IMR-90 (cell line): ENCODE results near the gene EIF2B5. TPM values are rescaled to one million over a fixed set of nuclear protein-coding genes. Genes with fewer than 3 reads are reported as not detected.

Experiments used
- ATAC-seq: fragments of 200-7000 bp; cut with Tn5 transposase; 2 replicates; pipeline ENCODE4 v1.9.1; 2020; ENCODE audit warnings: low read depth, mild to moderate bottlenecking, moderate library complexity
- BruUV-seq: library from RNA; stranded (reverse); fragments of 400-500 nt; replicated peaks from 2 replicates; lab custom pipeline; 2021; lab: Mats Ljungman, UMichigan
- CTCF ChIA-PET: fragments of 300-600 bp; formaldehyde crosslinking; extraction: SDS; loops from one replicate; lab custom pipeline; 2021; ENCODE audit warnings: antibody characterized with exemption; lab: Yijun Ruan, JAX
- POLR2A ChIA-PET: fragments of 300-600 bp; sonication (Branson Sonifier 250); formaldehyde crosslinking; loops from one replicate; lab custom pipeline; 2022; ENCODE audit warnings: antibody characterized with exemption; ENCODE audit not compliant: unreplicated experiment; lab: Charles Lee
- DNase-seq: peaks from one replicate; pipeline ENCODE4 v3.0.0; 2013
- H2AFZ ChIP-seq: replicated peaks from 2 replicates; pipeline ENCODE3; 2013; ENCODE audit warnings: low read length, mild to moderate bottlenecking; ENCODE audit not compliant: poor library complexity
- H2AK5ac ChIP-seq: 2 replicates; pipeline ENCODE4 v1.6.1; 2013; ENCODE audit warnings: low read depth, low read length, inconsistent platforms
- H2AK9ac ChIP-seq: replicated peaks from 2 replicates; pipeline ENCODE3; 2013; ENCODE audit warnings: mild to moderate bottlenecking, low read depth, low read length, moderate library complexity; ENCODE audit not compliant: poor library complexity
- H2BK120ac ChIP-seq: 2 replicates; pipeline ENCODE4 v1.6.1; 2013; ENCODE audit warnings: low read depth, low read length, inconsistent platforms
- H2BK15ac ChIP-seq: 3 replicates; pipeline ENCODE4 v1.6.1; 2013; ENCODE audit warnings: low read depth, low read length, inconsistent platforms
- H2BK20ac ChIP-seq: 2 replicates; pipeline ENCODE4 v1.6.1; 2013; ENCODE audit warnings: low read depth, mild to moderate bottlenecking, inconsistent platforms, low read length, moderate library complexity
- H2BK5ac ChIP-seq: 2 replicates; pipeline ENCODE4 v1.6.1; 2013; ENCODE audit warnings: mild to moderate bottlenecking, low read depth, low read length, inconsistent platforms; ENCODE audit not compliant: poor library complexity, severe bottlenecking
- H3K14ac ChIP-seq: replicated peaks from 2 replicates; pipeline ENCODE4 v1.6.1; 2013; ENCODE audit warnings: low read depth, low read length, inconsistent platforms
- H3K18ac ChIP-seq: 2 replicates; pipeline ENCODE4 v1.6.1; 2013; ENCODE audit warnings: low read depth, low read length, control low read depth
- H3K23ac ChIP-seq: 2 replicates; pipeline ENCODE4 v1.6.1; 2013; ENCODE audit warnings: low read depth, low read length, inconsistent platforms
- H3K27ac ChIP-seq: 2 replicates; pipeline ENCODE4 v1.5.1; 2013; ENCODE audit warnings: mild to moderate bottlenecking, control low read depth, low read length; ENCODE audit not compliant: insufficient read depth
- H3K27me3 ChIP-seq: 2 replicates; pipeline ENCODE4 v1.6.1; 2013; ENCODE audit warnings: low read length; ENCODE audit not compliant: control insufficient read depth, insufficient read depth
- H3K36me3 ChIP-seq: 2 replicates; pipeline ENCODE4 v1.6.1; 2013; ENCODE audit warnings: low read length, mixed read lengths; ENCODE audit not compliant: control insufficient read depth, insufficient read depth
- H3K4ac ChIP-seq: 2 replicates; pipeline ENCODE4 v1.6.1; 2013; ENCODE audit warnings: low read depth, low read length, inconsistent platforms
- H3K4me1 ChIP-seq: 2 replicates; pipeline ENCODE4 v1.6.1; 2013; ENCODE audit warnings: low read length, mixed read lengths; ENCODE audit not compliant: control insufficient read depth, insufficient read depth
- H3K4me2 ChIP-seq: 2 replicates; pipeline ENCODE4 v1.6.1; 2013; ENCODE audit warnings: low read depth, mild to moderate bottlenecking, control low read depth, low read length, moderate library complexity
- H3K4me3 ChIP-seq: 2 replicates; pipeline ENCODE4 v1.5.1; 2013; ENCODE audit warnings: low read depth, mild to moderate bottlenecking, control low read depth, low read length, moderate library complexity; ENCODE audit not compliant: insufficient read depth
- H3K56ac ChIP-seq: 2 replicates; pipeline ENCODE4 v1.6.1; 2013; ENCODE audit warnings: low read length, inconsistent platforms; ENCODE audit not compliant: insufficient read depth; ENCODE audit errors: extremely low read depth
- H3K79me1 ChIP-seq, 2 experiments: 2 replicates each; pipeline ENCODE4 v1.6.1; 2013; ENCODE audit warnings: low read length in 2 of 2, inconsistent platforms in 1 of 2, low read depth in 1 of 2
- H3K9ac ChIP-seq: 2 replicates; pipeline ENCODE4 v1.6.1; 2013; ENCODE audit warnings: low read depth, low read length, control low read depth
- H3K9me1 ChIP-seq: 2 replicates; pipeline ENCODE4 v1.6.1; 2013; ENCODE audit warnings: low read length, inconsistent platforms; ENCODE audit not compliant: insufficient read depth
- H3K9me3 ChIP-seq: 2 replicates; pipeline ENCODE4 v1.6.1; 2013; ENCODE audit warnings: low read length; ENCODE audit not compliant: control insufficient read depth, insufficient read depth
- H4K20me1 ChIP-seq: 2 replicates; pipeline ENCODE4 v1.6.1; 2013; ENCODE audit warnings: low read length, inconsistent platforms; ENCODE audit not compliant: insufficient read depth
- H4K5ac ChIP-seq: 2 replicates; pipeline ENCODE4 v1.6.1; 2013; ENCODE audit warnings: mild to moderate bottlenecking, low read depth, low read length, control low read depth
- H4K8ac ChIP-seq, 2 experiments: 2 replicates each; pipeline ENCODE4 v1.6.1; 2013; ENCODE audit warnings: low read depth in 2 of 2, low read length in 2 of 2, control low read depth in 1 of 2, inconsistent platforms in 1 of 2
- H4K91ac ChIP-seq: 2 replicates; pipeline ENCODE4 v1.6.1; 2013; ENCODE audit warnings: low read depth, low read length, inconsistent platforms; ENCODE audit not compliant: insufficient read depth
- BHLHE40 ChIP-seq: fragments of 150-350 bp; IDR thresholded peaks from 2 replicates; pipeline ENCODE4 v1.6.1; 2016; ENCODE audit warnings: mild to moderate bottlenecking, low read depth, low read length
- CEBPB ChIP-seq: IDR thresholded peaks from 2 replicates; pipeline ENCODE4 v1.6.1; 2012; ENCODE audit warnings: low read depth, low read length, improper control_type of control experiment
- CHD1 ChIP-seq: IDR thresholded peaks from 2 replicates; pipeline ENCODE4 v1.6.1; 2012; ENCODE audit warnings: low read depth, low read length, improper control_type of control experiment
- ELK1 ChIP-seq: fragments of 150-350 bp; IDR thresholded peaks from 2 replicates; pipeline ENCODE4 v1.6.1; 2016; ENCODE audit warnings: low read depth, mild to moderate bottlenecking, low read length, moderate library complexity, borderline replicate concordance
- FOS ChIP-seq: fragments of 150-350 bp; IDR thresholded peaks from 2 replicates; pipeline ENCODE4 v1.6.1; 2016; ENCODE audit warnings: low read depth, low read length
- MAFK ChIP-seq: IDR thresholded peaks from 2 replicates; pipeline ENCODE4 v1.6.1; 2012; ENCODE audit warnings: low read depth, low read length, improper control_type of control experiment
- MAZ ChIP-seq: IDR thresholded peaks from 2 replicates; pipeline ENCODE4 v1.6.1; 2012; ENCODE audit warnings: low read depth, mild to moderate bottlenecking, low read length, improper control_type of control experiment, moderate library complexity, borderline replicate concordance
- MXI1 ChIP-seq: IDR thresholded peaks from 2 replicates; pipeline ENCODE4 v1.6.1; 2012; ENCODE audit warnings: low read depth, mild to moderate bottlenecking, low read length, moderate library complexity, borderline replicate concordance
- POLR2A ChIP-seq: IDR thresholded peaks from 2 replicates; pipeline ENCODE4 v1.6.1; 2012; ENCODE audit warnings: mild to moderate bottlenecking, low read depth, low read length
- RAD21 ChIP-seq: IDR thresholded peaks from 2 replicates; pipeline ENCODE4 v1.6.1; 2012; ENCODE audit warnings: low read length, improper control_type of control experiment
- RCOR1 ChIP-seq: IDR thresholded peaks from 2 replicates; pipeline ENCODE4 v1.6.1; 2012; ENCODE audit warnings: mild to moderate bottlenecking, low read length, improper control_type of control experiment; ENCODE audit not compliant: insufficient replicate concordance
- RFX5 ChIP-seq: IDR thresholded peaks from 2 replicates; pipeline ENCODE4 v1.8.0; 2012; ENCODE audit warnings: low read depth, mild to moderate bottlenecking, low read length, moderate library complexity
- SMC3 ChIP-seq: fragments of 150-350 bp; IDR thresholded peaks from 2 replicates; pipeline ENCODE4 v1.6.1; 2016; ENCODE audit warnings: low read depth, mild to moderate bottlenecking, antibody characterized with exemption, low read length, moderate library complexity
- USF2 ChIP-seq: fragments of 150-350 bp; IDR thresholded peaks from 2 replicates; pipeline ENCODE4 v1.6.1; 2017; ENCODE audit warnings: mild to moderate bottlenecking, antibody characterized with exemption, low read length, low read depth
- WGBS, 2 experiments: methylation state at CpG; one replicate each; pipeline versions ENCODE4 v1.1.5 to v1.1.7; 2013; ENCODE audit warnings: missing lambda C conversion rate in 2 of 2; ENCODE audit not compliant: insufficient read length in 1 of 2; ENCODE audit errors: extremely low coverage in 2 of 2; 5-methylcytosine and 5-hydroxymethylcytosine counted together
- dilution Hi-C: fragments of 300-500 bp; cut with HindIII; formaldehyde crosslinking; loops from one replicate; pipeline ENCODE4 v1.14.3; 2018; ENCODE audit warnings: low sequenced_read_pairs; ENCODE audit not compliant: unreplicated experiment
- in situ Hi-C: fragments of 300-500 bp; cut with MboI; formaldehyde crosslinking; loops from 3 replicates; pipeline ENCODE4 v1.14.3; 2019; ENCODE audit warnings: low sequenced_read_pairs, inconsistent platforms, mixed read lengths
- intact Hi-C: fragments of 100-400 bp; cut with micrococcal nuclease; formaldehyde crosslinking; loops from 2 replicates; pipeline ENCODE4 v1.10.0; 2022
- polyA plus RNA-seq, 3 experiments: library from polyadenylated mRNA; depleted of rRNA; stranded (reverse); fragments of >200 nt; gene quantifications; 2 replicates each; pipeline ENCODE4 v1.2.3, GENCODE V29; 2012; ENCODE audit warnings: low replicate concordance in 1 of 3
- total RNA-seq: library from RNA; depleted of rRNA; stranded (reverse); fragments of >200 nt; gene quantifications from 2 replicates; pipeline ENCODE4 v1.2.3, GENCODE V29; 2012

EIF2B5 gene
- total and polyA plus RNA-seq, 2 of the 4 experiments (the other 2 are of a cell fraction): 31.7 to 37.6 TPM

- Histone ChIP-seq H3K27me3 (no peaks in the 10 kb centered on the region), H3K4me2 (no peak overlapping the region), H2AFZ (no peak overlapping the region), H3K18ac (no peak overlapping the region), H3K14ac (no peak overlapping the region), H3K36me3 (peaks cover 62% of the 10 kb centered on the region), H4K8ac (no peak overlapping the region), H3K4me1 (no peaks in the 10 kb centered on the region), H4K5ac (no peak overlapping the region), H2BK5ac (no peak overlapping the region), H2AK9ac (no peak overlapping the region), H3K9me1 (peaks cover 8% of the 10 kb centered on the region; the same call in 1 of the 2 replicates), H2BK15ac (no peak overlapping the region), H2BK20ac (no peak overlapping the region), H3K56ac (no peak overlapping the region), H3K27ac (no peak overlapping the region), H4K20me1 (0 out of 2 replicates have a peak, but pooled peaks cover 4% of the 10 kb centered on the region), H2BK120ac (no peak overlapping the region), H3K4ac (no peak overlapping the region), H3K9me3 (no peaks in the 10 kb centered on the region), H2AK5ac (no peak overlapping the region), H3K23ac (no peak overlapping the region), H3K9ac (no peak overlapping the region), H3K4me3 (no peak overlapping the region), H4K91ac (no peak overlapping the region), H3K79me1 (peaks cover 17 to 28% of the 10 kb centered on the region in 2 experiments)
- dilution Hi-C loops (no loop called here), in situ Hi-C loops (no loop called here), intact Hi-C loops (no loop called here)
- TF ChIP-seq BHLHE40 (no peak), USF2 (no peak), MXI1 (no peak), ELK1 (no peak), RFX5 (no peak), MAZ (no peak), SMC3 (no peak), RAD21 (no peak), FOS (no peak), RCOR1 (no peak), POLR2A (no peak), MAFK (no peak), CEBPB (no peak), CHD1 (no peak)
- ChIA-PET CTCF (no interaction called here), POLR2A (no interaction called here)
- no TSS peak for BruUV-seq
- DNase-seq: no peak
- 90% methylated on average over 6 of the region's 10 CpGs; no CpG with 5 or more reads in 1 of the 2 experiments for WGBS, 2 experiments
- ATAC-seq: no peak
These were observed 57.7 kb downstream of the EIF2B5 start for GRCh38 chr3:184192889-184193288.
